GM19099 (cell line): ENCODE results near the gene TNFRSF25.

Source experiments
- POLR2A ChIP-seq: IDR thresholded peaks from 3 replicates; pipeline ENCODE4 v1.6.1; 2011; ENCODE audit warnings: low read depth; ENCODE audit not compliant: insufficient read length; ENCODE audit errors: extremely low read depth

TNFRSF25 gene

GRCh38 chr1:6466023-6466422 is at the start of gene TNFRSF25:
Gene TNFRSF25, minus strand, starts transcription at chr1:6466173. Its CDS starts 66 bp downstream, at chr1:6466107.
- TF ChIP-seq POLR2A = no peak

- no peak for TF ChIP-seq POLR2A
Observed at GRCh38 chr1:6515771-6516170, 49.8 kb upstream of the TNFRSF25 start.

GRCh38 chr1:6513320-6513801 is 47.4 kb upstream of the TNFRSF25 start:
- TF ChIP-seq POLR2A = no peak

- no peak for TF ChIP-seq POLR2A
Observed at GRCh38 chr1:6512908-6513280, 46.9 kb upstream of the TNFRSF25 start.

GRCh38 chr1:6512245-6512907 is 46.4 kb upstream of the TNFRSF25 start:
- TF ChIP-seq POLR2A = no peak

GRCh38 chr1:6511561-6512244 is 45.7 kb upstream of the TNFRSF25 start:
- no peak for TF ChIP-seq POLR2A

GRCh38 chr1:6511056-6511455 is 45.1 kb upstream of the TNFRSF25 start:
- TF ChIP-seq POLR2A = no peak

GRCh38 chr1:6510493-6510892 is 44.5 kb upstream of the TNFRSF25 start:
- no peak for TF ChIP-seq POLR2A

GRCh38 chr1:6509919-6510291 is 43.9 kb upstream of the TNFRSF25 start:
- TF ChIP-seq POLR2A = no peak

- no peak for TF ChIP-seq POLR2A
Observed at GRCh38 chr1:6509220-6509918, 43.4 kb upstream of the TNFRSF25 start.

- no peak for TF ChIP-seq POLR2A
Observed at GRCh38 chr1:6508816-6509189, 42.8 kb upstream of the TNFRSF25 start.

- no peak for TF ChIP-seq POLR2A
Observed at GRCh38 chr1:6508154-6508815, 42.3 kb upstream of the TNFRSF25 start.

GRCh38 chr1:6507461-6507911 is 41.5 kb upstream of the TNFRSF25 start:
- TF ChIP-seq POLR2A = no peak

GRCh38 chr1:6507037-6507428 is 41.1 kb upstream of the TNFRSF25 start:
- TF ChIP-seq POLR2A = no peak
